Cortex of kidney (tissue), 1 donor: ENCODE data around the gene C6orf163.

ENCODE experiments used
- DNase-seq: peaks from one replicate; lab custom pipeline; 2025; lab: John Stamatoyannopoulos, UW

Gene C6orf163

GRCh38 chr6:87357479-87358196 lies 13.0 kb downstream of the C6orf163 start:
- no peak for DNase-seq

DNA sequence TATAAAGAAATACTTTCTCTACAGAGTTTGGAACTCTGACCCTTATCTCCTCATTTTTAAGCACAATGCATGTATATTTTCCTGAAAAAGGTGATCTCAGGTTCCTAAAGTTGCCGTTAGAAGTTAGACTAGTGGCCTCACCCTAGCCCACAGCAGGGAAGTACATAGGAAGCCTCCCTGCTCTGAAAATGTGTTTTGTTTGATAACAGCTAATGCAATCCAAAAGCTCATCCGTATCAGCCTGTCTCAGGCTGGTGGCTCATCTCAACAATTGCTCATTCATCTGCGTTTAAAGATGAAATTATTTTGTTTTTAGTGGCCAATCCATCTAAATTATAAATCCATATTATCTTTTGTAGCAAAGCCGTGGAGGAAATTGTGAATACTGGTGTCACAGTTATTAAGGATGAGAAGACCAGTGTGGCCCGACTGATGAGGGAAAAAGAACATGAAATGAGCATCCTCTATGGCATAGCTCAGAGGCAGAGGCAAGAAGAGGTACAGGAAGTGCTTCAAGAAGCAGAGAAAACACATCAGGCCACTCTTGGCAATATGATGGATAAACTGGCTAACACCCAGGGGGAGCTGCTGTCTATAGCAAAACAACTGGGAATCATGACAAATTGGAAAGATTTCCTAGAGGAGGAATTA lies 20.1 kb downstream of the C6orf163 start:
- no peak for DNase-seq

- no peak for DNase-seq
Measured at GRCh38 chr6:87366072-87366827, 21.6 kb downstream of the C6orf163 start.

DNA sequence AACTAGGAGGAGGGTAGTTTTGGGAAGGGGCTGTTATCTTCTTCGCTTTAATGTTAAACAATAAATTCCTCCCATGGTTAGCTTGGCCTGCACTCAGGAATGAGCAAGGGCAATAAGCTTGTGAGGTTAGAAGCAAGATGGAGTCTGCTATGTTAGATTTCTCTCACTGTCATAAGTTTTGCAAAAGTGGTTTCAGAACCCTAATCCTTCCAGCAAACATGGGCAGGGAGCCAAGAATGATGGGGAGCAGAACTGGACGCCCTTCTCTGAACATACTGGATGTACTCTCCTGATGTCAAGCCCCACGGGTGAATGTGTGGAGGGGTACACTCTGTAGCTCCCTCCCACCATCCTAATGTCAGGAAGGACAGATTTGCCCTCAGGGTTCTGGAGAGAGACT lies 22.3 kb downstream of the C6orf163 start:
- DNase-seq, result no peak

DNA sequence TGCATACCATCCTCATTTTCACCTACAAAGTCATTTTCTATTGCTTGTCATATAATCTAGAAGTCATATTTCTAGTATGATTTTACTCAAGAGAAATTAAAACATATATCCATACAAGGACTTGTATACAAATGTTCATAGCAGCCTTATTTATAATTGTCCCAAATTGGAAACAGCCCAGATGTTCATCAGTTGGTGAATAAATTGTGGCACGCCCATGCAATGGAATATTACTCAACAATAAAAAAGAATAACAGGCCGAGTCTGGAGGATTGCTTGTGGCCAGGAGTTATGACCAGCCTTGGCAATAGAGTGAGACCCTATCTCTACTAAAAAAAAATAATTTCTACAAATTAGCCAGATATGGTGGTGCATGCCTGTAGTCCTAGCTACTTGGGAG lies 28.8 kb downstream of the C6orf163 start:
- no peak for DNase-seq

DNA sequence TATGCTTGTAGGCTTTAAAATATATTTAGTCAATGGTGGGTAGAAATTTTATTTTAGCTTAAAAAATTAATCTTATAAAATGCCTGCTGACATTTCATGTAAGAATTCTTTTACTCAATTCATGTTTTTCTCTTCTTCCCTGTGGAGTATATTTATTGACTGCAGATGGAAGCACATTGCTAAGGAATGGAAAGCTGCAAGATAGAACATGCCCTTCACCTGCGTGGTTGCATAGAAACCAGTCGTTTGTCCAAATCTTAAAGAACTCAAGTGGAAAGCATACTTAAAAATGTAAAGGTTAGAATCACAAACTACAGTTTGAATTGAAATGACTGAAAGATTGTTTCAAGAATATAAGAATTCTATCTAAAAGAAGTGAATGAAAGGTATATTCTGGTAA lies 30.7 kb downstream of the C6orf163 start:
- DNase-seq, result no peak

GRCh38 chr6:87376643-87377042 lies 32.0 kb downstream of the C6orf163 start:
- no peak for DNase-seq

DNA sequence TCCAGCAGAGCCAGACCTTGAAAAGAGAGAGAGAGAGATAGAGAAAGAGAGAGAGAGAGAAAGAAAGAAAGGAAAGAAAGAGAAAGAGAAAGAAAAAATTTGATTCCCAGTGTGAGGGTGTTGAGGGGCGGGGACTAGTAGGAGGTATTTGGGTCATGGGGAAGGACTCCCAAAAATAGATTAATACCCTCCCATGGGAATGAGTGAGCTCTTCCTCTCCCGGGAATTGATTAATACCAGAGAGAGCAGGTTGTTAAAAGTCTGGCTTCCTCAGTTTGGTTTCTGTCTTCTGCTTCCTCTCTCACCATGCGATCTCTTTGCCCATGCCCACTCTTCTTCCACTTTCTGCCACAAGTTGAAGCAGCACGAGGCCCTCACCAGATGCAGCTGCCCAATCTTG lies 34.3 kb downstream of the C6orf163 start:
- DNase-seq, result no peak

DNA sequence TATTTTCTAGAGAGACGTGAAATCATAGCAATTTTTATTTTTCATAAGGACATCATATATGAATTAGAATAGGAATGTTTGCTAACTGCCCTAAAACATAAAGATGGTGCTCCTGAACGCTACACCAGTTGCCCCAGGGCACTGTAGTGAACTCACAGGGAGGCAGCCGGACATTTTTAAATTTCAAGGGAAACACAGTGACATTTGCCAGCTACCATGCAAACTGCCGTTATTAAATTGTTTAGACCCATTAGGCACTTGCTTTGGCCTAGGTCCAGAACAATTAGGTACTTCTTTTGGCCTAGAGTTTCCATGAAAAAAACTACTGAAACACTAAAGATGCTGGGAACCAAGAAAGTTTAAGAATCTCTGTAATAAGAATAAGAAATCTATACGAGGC lies 38.2 kb downstream of the C6orf163 start:
- no peak for DNase-seq

DNA sequence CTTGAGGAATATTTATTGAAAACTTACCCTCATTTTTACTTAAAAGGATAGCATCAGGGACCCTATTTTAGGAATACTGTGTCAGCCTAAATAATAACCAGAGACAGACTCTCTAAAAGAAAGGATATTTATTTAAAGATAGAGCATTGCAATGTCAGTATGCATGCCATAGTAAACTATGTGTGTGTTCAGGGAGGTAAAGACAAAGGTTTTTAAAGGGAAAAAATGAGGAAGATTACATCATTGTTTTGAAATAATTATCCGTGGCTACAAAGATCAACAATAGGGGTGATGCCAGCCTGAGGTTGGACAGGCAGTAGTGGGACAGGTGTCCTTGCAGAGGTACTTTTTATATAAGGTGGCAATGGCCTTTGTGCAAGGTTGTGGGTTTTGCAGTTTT lies 39.4 kb downstream of the C6orf163 start:
- DNase-seq, result no peak

DNA sequence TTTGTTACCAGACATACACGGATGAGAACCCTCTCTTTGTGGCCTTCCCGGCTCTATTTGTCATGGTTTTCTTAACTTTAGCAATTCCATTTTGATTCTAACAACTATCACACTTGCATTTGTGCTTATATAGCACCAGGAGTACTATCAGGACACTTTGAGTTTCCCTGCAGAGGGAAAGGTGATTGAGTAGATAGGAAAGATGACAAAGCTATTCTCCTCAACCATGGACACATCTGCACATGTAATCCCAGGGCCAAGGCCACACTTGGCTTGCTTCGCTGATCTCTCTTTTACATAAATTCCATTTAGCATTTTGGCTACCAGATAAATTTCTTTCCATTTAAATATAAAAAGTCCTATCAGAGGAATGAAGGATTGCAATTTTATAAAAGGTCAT lies 39.8 kb downstream of the C6orf163 start:
- DNase-seq, result no peak

DNA sequence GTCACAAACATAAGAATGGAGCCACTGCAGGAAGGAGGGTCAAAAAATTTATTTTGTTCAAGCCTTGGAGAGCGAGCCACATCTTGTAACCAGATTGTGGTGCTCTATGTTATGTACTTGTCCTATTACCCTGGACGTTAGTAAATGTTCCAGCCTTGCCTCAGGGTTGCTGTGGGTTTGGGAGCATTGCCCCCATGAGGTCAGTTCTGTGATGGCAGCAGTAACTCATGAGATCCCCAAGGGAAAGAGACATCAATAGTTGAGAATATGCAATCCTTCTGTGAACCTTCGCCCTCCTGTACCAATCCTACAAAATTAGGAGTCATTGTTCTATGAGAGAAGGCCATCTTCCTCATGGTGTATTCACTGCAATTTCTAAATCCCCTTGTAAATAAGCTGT lies 46.7 kb downstream of the C6orf163 start:
- no peak for DNase-seq

DNA sequence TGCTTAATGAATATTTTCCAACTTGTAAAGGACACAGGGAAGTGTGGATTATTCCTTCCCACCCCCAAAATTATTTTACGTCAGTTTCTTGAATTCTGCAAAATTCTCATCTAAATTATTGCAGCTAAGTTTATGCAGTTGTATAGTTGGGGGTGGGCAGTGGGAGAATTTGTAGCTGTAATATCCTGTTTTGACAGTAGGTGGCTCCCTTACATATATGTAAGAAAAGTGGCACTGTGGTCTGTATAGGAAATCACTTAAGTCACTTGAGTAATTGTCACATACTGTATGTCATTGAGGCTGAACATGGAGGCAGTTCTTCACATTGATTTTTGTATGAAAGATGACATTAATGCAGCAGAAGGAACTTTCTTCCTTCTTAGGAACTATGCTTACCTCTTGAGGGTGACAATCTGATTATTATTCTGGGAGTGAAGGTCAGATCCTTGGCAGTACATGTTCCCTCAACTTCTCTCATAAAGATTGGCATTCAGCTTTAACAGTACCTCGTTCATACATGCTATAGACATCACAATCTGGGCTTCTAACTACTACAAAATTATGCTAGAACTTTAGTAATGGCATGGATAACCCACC lies 48.5 kb downstream of the C6orf163 start:
- DNase-seq, result no peak

- no peak for DNase-seq
Measured at GRCh38 chr6:87395431-87395830, 50.8 kb downstream of the C6orf163 start.

- no peak for DNase-seq
Measured at GRCh38 chr6:87396595-87397392, 52.2 kb downstream of the C6orf163 start.

- no peak for DNase-seq
Measured at GRCh38 chr6:87397656-87398055, 53.0 kb downstream of the C6orf163 start.

GRCh38 chr6:87401832-87402231 lies 57.2 kb downstream of the C6orf163 start:
- DNase-seq, result no peak

DNA sequence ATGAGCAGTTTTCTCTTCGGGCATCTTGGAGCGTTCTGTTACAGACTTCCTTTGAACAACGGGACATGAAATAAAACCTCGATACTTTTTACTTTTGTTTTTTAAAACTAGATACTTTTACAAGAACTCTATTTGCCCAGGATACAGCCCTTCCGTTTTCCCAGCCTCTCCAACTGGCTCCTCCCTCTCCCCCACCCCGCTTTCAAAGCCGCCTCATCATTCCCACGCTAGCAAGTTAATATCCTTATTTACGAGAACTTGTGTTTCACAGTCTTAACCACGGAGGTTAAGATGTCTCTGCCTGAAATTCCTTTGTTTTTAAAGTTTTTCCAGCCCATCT lies 62.9 kb downstream of the C6orf163 start:
- no peak for DNase-seq

DNA sequence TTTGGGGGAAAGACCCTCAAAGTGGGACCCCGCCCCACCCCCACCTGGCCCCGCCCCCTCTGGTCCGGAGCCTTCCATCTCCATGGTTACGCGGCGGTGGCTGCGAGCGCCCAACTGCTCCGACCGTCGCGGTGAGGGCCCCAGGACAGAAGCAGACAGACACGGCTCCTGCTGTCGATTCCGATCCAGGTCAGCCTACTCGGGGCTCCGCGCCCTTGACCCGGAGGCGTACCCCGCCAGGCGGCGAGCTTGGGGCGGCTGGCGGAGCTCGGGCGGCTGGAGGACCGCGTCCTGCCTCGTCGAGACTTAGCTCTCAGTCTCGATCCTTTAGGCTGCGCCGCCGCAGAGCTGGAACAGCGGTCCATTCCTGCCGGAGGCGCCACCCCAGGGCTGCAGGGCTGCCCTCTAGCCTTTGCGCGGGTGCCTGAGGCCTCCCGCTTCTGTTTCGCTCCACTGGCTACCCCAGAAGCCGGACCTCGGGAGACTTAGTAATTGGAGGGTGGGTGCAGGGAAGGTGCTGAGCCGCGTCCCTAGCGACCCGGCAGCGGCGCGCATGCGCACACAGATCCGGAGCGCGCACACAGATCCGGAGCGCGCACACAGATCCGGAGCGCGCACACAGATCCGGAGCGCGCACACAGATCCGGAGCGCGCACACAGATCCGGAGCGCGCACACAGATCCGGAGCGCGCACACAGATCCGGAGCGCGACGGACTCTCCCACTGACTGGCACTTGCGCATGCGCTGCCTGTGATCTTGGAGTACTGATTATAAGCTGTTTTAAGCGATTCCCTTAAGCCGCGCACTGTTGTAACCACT lies 63.5 kb downstream of the C6orf163 start, which contains the start of gene CFAP206:
Gene CFAP206 (plus strand): TSS at position 72 of the 820 bp plus-strand sequence. CDS start 1,868 bp downstream, outside the sequence.
- peak; percentile 13 for DNase-seq

DNA sequence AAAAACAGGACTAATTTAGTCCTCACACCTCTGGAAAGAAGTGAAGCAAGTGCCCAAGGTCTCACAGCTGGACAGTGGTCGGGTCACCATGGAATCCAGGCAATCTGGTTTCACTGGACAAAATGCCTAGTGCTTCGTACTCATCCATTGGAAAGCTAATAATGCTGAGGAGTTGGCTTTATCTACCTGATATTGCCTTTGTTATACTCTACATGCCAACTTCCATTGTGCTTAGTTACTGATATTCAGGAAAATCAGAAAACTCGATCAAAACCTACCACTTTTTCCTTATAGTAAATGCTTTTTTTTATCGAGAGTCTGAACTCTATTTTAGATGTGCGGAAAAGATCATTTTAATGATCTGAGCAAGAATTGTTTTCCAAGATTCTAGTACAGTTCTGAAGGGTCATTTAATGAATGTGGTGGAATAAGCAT lies 64.1 kb downstream of the C6orf163 start:
- DNase-seq, result no peak
